ENCODE results near the gene STK32B.

Gene STK32B

DNA sequence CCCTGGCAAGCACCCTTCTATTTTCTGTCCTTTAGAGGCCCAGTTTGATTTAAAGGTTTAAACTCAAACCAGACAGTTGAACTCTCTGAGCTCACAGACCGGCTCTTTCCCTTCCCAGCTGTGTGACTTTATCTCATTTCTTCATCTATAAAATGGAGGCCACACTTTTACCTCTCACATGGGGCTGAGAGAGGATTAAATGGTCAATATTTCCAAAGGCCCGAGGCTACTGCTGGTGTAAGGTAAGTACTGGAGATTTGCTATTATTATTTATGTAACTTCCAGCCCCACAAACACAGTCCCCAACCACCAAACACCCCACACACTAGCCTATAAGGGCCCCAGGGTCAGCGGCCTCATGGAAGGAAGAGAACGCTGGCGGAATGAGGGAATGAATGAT is 18.5 kb upstream of the STK32B start:
- no peak for DNase-seq
- H3K4me3 Mint-ChIP-seq: no peak overlapping the region
- peaks cover 31% of the 10 kb centered on the region for H3K4me1 Mint-ChIP-seq
- no peaks in the 10 kb centered on the region for H3K36me3 Mint-ChIP-seq (ENCODE audit: low read depth)
- peak overlapping the region; percentile 1 for H3K27ac Mint-ChIP-seq
- no peaks in the 10 kb centered on the region for H3K9me3 Mint-ChIP-seq
- H3K27me3 Mint-ChIP-seq (ENCODE audit: low read depth, poor library complexity): peaks cover 27% of the 10 kb centered on the region
- TF ChIP-seq, protein P1, sequence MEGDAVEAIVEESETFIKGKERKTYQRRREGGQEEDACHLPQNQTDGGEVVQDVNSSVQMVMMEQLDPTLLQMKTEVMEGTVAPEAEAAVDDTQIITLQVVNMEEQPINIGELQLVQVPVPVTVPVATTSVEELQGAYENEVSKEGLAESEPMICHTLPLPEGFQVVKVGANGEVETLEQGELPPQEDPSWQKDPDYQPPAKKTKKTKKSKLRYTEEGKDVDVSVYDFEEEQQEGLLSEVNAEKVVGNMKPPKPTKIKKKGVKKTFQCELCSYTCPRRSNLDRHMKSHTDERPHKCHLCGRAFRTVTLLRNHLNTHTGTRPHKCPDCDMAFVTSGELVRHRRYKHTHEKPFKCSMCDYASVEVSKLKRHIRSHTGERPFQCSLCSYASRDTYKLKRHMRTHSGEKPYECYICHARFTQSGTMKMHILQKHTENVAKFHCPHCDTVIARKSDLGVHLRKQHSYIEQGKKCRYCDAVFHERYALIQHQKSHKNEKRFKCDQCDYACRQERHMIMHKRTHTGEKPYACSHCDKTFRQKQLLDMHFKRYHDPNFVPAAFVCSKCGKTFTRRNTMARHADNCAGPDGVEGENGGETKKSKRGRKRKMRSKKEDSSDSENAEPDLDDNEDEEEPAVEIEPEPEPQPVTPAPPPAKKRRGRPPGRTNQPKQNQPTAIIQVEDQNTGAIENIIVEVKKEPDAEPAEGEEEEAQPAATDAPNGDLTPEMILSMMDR (IDR thresholded peaks at IDR 0.05): no peak

DNA sequence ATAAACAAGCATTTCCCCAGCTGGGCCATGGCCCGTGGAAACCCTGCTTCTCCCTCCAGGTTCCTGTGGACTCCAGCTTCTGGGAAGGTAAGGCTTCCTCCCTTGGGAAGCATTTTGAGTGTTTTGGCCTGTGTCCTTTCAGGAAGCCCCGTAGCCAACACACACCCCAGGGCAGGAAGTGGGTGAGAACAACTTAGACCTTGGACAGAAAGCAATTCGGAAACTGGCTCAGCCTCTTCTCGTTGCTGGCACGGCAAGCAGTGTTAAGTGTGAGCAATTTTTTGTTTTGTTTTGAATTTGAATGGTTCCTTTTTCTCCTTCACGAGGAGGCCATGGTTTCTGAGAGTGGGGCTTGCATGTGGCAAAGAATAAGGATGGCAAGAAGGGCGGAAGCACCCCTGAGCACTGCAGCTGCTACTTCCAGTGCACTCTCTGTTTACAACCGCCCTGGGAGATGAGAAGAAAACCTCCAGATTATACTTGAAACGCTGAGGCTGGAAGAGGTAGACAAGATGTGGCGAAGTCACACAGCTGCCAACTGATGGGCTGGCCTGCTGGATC is 17.9 kb upstream of the STK32B start:
- H3K27me3 Mint-ChIP-seq (ENCODE audit: low read depth, poor library complexity): peaks cover 21% of the 10 kb centered on the region
- no peak overlapping the region for H3K27ac Mint-ChIP-seq
- H3K36me3 Mint-ChIP-seq (ENCODE audit: low read depth): no peaks in the 10 kb centered on the region
- H3K4me1 Mint-ChIP-seq: peaks cover 31% of the 10 kb centered on the region
- DNase-seq: no peak
- TF ChIP-seq, protein P1 (IDR thresholded peaks at IDR 0.05): no peak
- H3K9me3 Mint-ChIP-seq: no peaks in the 10 kb centered on the region
- no peak overlapping the region for H3K4me3 Mint-ChIP-seq

DNA sequence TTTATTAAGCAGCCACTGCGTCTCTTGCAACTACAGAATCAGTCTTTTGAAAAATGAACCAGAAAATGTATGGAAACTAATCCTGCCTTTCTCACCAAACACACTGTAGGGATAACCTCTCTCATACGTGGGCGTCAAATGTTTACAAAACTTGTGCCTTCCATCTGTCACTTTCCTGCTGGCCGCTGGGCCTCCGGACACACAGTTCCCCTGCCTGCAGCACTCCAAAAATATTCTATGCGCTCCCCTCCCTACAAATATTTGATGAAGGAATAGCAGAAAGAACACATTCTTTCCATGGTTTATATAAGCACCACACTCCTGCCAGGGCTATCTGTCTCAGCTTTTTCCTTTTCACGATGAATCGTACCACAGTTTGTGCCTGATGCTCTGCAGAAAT is 17.1 kb upstream of the STK32B start:
- Mint-ChIP-seq H3K27ac (no peak overlapping the region), H3K36me3 (ENCODE audit: low read depth) (no peaks in the 10 kb centered on the region), H3K4me1 (peaks cover 31% of the 10 kb centered on the region), H3K4me3 (no peak overlapping the region), H3K27me3 (ENCODE audit: low read depth, poor library complexity) (peaks cover 15% of the 10 kb centered on the region), H3K9me3 (no peaks in the 10 kb centered on the region)
- TF ChIP-seq, protein P1 (IDR thresholded peaks at IDR 0.05): no peak
- no peak for DNase-seq

DNA sequence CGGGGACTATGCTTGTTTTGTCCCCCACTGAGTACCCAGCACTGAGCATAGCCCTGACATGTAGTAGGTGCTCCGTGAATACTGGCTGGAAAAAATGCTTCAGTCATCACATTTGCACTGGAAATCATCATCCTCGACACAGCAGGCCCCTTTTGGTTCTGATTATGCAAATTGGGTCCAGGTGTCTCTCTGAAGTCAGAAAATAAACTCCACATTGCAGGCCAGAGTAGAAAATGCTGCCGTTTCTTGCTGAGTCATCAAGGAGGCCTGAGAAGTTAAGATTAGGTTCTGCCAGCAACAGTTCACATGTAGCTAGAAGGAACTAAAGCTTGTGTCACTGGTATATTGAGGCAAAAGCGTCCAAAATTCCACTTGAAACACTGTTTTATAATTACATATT is 15.0 kb upstream of the STK32B start:
- TF ChIP-seq, protein P1 (IDR thresholded peaks at IDR 0.05): no peak
- DNase-seq: no peak
- H3K9me3 Mint-ChIP-seq: no peaks in the 10 kb centered on the region
- H3K36me3 Mint-ChIP-seq (ENCODE audit: low read depth): no peaks in the 10 kb centered on the region
- H3K4me1 Mint-ChIP-seq: peaks cover 31% of the 10 kb centered on the region
- no peak overlapping the region for H3K27ac Mint-ChIP-seq
- peaks cover 9% of the 10 kb centered on the region for H3K27me3 Mint-ChIP-seq (ENCODE audit: low read depth, poor library complexity)
- H3K4me3 Mint-ChIP-seq: no peak overlapping the region

DNA sequence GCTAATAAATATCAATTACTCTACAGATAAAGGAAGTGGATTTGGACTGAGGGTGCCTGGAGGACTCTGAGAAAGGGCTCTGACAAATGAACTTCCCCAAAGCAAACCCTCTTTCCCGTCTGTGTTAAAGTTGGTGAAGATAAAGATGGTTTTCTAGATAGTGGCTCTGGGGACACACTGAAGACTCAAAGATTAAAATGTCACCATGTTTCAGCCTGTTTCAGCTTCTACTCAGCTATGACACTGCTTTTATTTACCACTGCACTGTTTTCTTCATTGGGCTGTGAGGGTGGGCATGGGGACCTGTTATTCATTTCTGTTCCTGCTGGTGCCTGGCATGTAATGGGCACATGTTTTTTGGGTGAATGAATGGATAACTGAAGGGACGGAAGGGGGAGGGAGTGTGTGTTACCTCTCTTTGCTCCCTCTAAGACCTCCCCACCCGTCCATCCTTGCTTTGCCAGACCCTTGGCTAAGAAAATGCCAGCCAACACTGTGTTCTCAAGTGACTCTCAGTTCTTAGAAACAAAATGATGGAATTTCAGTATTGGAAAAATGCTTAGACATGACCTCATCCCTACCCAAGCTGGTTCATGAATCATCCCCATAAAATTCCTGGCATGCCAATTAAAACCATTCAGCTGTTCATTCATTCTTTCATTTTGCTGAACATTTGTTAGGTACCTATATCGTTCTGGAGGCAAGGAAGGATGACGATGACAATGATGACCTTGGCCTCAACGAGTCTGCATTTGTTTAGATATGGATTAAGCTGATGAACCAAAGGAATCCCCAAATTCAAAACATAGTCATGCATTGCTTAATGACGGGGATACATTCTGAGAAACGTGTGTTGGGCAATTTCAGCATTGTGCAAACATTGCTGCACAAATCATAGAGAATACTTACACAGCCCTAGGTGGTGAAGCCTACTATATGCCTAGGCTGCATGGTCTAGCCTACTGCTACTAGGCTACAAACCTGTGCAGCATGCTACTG is 13.4 kb upstream of the STK32B start:
- no peak overlapping the region for H3K4me3 Mint-ChIP-seq
- DNase-seq: no peak
- H3K27ac Mint-ChIP-seq: no peak overlapping the region

More for the DNA sequence above, 13.4 kb upstream of the STK32B start:
- Mint-ChIP-seq H3K4me1 (peaks cover 26% of the 10 kb centered on the region), H3K9me3 (no peaks in the 10 kb centered on the region), H3K27me3 (ENCODE audit: low read depth, poor library complexity) (peaks cover 6% of the 10 kb centered on the region), H3K36me3 (ENCODE audit: low read depth) (no peaks in the 10 kb centered on the region)
- TF ChIP-seq, protein P1 (IDR thresholded peaks at IDR 0.05): no peak

Measured in nephron progenitor cell (in vitro differentiated cells).